ENCODE data around the gene SMTN.
A peak's percentile ranks its signal among the peaks of the same experiment; 100 is the strongest.
"Not testable (repeated sequence)": the region's sequence is repeated elsewhere in the genome, so short reads cannot be mapped to it uniquely, and the experiment has no call there.

SMTN gene

GRCh38 chr22:31088233-31088986 is 7.3 kb downstream of the SMTN start:
- DNase-seq (ENCODE audit: insufficient read length, low spot score) (peak; percentile 3), FAIRE-seq (no peak)

GRCh38 chr22:31089160-31090100 is 8.3 kb downstream of the SMTN start:
- DNase-seq (ENCODE audit: insufficient read length, low spot score) (peak; percentile 79), FAIRE-seq (peak; percentile 42)

DNA sequence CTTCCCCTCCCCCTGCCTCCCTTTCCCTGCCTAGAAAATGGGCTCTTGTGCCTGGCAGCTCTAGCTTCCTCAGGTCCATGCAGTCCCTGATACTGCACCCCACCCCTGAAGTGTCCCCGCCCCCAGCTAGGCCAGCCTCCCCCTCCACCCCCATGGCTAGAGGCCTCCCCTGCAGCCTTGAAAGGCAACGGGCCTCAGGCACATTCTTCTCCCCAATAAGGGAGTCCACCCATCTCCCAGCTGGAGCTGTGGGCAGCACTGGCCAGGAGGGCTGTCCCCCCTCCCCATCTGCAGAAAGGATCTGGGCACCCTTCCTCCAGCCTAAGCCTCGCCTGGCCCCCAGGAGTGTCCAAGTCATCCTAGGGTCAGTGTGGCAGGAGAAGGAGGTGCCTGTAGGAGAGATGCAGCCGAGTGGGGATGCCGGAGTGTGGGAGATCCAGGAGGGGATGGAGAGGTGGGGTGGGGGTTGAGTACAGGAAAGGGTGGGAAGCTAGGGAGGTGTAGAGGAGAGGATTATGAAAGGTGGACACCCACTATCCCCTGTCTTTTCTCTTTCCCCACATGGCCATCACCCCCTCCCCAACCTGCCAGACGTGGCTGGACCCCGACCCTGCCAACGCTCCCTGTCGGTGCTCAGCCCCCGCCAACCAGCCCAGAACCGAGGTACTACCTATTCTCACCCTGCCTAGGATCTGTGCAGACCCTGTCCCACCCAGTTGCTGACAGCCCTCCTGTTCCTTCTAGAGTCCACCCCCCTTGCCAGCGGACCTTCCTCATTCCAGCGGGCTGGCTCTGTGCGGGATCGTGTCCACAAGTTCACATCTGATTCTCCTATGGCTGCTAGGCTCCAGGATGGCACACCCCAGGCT is 9.3 kb downstream of the SMTN start:
- FAIRE-seq (no peak), DNase-seq (ENCODE audit: insufficient read length, low spot score) (peak; percentile 10)

DNA sequence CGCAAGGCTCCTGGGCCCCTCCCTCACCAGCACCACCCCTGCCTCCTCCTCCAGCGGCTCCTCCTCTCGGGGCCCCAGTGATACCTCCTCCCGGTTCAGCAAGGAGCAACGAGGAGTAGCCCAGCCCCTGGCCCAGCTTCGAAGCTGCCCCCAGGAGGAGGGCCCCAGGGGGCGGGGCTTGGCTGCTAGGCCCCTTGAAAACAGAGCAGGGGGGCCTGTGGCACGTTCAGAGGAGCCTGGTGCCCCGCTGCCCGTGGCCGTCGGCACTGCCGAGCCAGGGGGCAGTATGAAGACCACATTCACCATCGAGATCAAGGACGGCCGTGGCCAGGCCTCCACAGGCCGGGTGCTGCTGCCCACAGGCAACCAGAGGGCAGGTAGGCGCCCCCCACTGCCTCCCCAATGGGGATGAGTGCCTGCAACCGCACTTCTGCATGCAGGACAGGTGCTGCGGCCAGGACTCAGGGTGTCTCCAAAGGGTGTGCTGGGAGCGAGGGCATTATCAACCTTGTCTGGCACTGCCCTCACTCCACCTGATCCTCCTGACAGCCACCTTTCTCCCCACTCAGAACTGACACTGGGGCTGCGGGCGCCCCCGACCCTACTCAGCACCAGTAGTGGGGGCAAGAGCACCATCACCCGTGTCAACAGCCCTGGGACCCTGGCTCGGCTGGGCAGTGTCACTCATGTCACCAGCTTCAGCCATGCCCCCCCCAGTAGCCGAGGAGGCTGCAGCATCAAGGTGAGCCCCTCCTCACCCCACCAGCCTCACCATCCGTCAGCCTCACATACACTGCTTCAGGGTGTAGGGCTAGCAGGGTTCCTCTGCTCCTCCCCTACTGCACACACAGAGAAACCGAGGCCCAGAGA is 10.2 kb downstream of the SMTN start:
- DNase-seq (ENCODE audit: insufficient read length, low spot score): peak; percentile 3
- FAIRE-seq: no peak

GRCh38 chr22:31092161-31092560 is 11.0 kb downstream of the SMTN start:
- DNase-seq (ENCODE audit: insufficient read length, low spot score) (no peak), FAIRE-seq (no peak)

GRCh38 chr22:31093086-31093850 is 12.2 kb downstream of the SMTN start:
- DNase-seq (ENCODE audit: insufficient read length, low spot score): peak; percentile 6
- no peak for FAIRE-seq

DNA sequence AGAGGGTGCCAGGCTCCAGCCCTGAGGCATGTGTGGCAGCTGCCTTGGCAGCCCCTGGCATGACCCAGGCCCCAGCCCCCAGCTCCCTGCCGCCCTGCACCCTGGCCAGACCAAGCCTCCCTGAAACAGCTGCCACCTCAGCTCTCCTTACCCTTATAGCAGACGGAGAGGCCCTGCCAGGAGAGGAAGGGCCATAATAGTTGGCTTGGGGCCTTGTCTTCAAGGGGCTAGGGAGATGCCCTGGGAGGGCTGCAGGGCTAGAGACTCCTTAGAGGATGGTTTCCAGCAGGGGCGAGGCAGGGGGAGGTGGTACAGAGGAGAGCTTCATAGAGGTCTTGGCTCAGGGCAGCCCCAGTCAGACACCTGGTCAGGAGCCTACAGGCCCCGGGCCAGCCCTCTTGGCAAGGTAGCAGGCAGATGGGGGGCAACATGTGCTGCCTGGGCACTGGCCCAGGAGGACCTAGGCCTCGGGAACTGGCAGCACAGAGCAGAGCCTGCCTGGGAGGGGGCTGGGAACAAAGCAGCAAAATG is 13.0 kb downstream of the SMTN start:
- FAIRE-seq (no peak), DNase-seq (ENCODE audit: insufficient read length, low spot score) (peak; percentile 1)

- FAIRE-seq: no peak
- DNase-seq (ENCODE audit: insufficient read length, low spot score): no peak
Measured at GRCh38 chr22:31094741-31095140, 13.6 kb downstream of the SMTN start.

DNA sequence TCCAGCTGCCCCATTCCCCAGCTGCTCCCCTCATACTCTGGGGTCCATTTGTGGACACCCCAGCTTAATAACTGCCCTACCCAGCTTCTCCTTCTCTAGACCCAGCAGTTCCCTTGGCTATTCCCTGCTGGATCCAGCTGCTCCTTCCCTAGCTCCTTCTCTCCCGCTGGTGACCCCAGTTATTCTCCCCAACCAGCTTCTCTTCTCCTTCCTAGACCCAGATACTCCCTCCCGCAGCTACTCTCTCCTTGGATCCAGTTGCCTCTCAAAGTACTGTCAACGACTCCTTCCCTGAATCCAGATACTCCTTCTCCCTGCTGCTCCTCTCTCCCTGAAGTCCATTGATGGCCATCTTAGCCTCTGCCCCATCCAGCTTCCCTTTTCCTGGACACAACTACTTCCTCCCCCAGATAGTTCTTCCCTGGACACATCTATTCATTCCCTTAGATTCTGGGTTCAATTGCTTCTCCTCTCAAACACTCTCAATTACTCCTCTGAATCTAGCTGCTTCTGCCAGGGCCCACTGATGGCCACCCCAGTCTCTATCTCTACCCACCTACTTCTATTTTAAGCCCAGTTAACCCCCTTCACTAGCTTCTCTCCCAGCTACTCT is 14.6 kb downstream of the SMTN start:
- no peak for FAIRE-seq
- no peak for DNase-seq (ENCODE audit: insufficient read length, low spot score)

DNA sequence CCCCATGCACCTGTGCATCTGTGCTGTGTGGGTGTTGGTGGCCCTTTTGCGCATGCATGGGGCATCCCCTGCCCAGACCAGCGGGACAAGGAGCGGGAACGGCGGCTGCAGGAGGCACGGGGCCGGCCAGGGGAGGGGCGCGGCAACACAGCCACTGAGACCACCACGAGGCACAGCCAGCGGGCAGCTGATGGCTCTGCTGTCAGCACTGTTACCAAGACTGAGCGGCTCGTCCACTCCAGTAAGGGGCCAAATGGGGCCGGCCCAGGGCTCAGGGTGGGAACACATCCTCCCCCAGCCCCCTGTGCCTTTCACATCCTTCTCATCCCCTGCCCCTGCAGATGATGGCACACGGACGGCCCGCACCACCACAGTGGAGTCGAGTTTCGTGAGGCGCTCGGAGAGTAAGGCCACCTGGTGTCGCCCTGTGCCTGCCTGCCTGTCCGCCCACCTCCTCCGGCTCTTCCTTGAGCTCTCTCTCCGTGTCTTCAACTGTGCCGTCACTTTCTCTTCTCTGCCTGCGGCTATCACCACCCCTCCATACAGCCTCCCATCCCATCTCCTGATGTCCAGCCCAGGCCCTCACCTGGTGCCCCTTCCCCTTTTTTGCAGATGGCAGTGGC is 15.7 kb downstream of the SMTN start:
- no peak for DNase-seq (ENCODE audit: insufficient read length, low spot score)
- no peak for FAIRE-seq

DNA sequence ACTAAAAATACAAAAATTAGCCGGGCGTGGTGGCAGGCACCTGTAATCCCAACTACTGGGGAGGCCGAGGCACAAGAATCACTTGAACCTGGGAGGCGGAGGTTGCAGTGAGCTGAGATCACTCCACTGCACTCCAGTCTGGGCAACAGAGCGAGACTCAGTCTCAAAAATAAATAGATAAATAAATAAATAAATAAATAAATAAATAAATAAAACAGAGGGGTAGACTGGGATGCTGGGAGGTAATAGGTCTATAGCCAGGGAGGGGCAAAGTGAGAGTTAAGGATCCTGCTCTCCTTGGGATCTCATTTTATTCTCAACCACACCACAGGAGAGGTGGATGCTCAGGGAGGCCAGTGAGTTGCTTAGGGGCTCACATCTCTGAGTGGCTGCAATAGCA is 16.4 kb downstream of the SMTN start:
- not testable (repeated sequence) for FAIRE-seq; DNase-seq (ENCODE audit: insufficient read length, low spot score)

GRCh38 chr22:31097941-31098631 is 17.0 kb downstream of the SMTN start:
- FAIRE-seq: no peak
- no peak for DNase-seq (ENCODE audit: insufficient read length, low spot score)

DNA sequence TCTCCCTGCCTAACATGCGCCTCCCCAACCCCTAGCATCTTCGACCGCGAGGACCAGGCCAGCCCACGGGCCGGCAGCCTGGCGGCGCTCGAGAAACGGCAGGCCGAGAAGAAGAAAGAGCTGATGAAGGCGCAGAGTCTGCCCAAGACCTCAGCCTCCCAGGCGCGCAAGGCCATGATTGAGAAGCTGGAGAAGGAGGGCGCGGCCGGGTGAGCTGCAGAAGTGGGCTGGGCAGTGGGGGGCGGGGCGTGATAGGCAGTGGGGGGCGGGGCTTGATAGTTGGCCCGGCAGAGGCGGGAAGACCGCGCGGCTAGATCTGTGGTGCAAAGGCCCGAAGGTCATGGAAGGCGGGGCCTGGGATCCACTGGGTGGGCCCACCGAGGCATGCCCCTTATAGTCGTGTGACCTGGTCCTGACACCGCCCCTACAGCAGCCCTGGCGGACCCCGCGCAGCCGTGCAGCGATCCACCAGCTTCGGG is 17.6 kb downstream of the SMTN start:
- FAIRE-seq (no peak), DNase-seq (ENCODE audit: insufficient read length, low spot score) (no peak)

- FAIRE-seq (no peak), DNase-seq (ENCODE audit: insufficient read length, low spot score) (no peak)
Measured at GRCh38 chr22:31099386-31099785, 18.3 kb downstream of the SMTN start.

GRCh38 chr22:31099841-31100761 is 19.0 kb downstream of the SMTN start:
- no peak for FAIRE-seq
- no peak for DNase-seq (ENCODE audit: insufficient read length, low spot score)
